ENCODE data around the gene LRRC26.

LRRC26 gene

GRCh38 chr9:137191245-137191644 lies 21.4 kb upstream of the LRRC26 start:
- no peak overlapping the region for H3K9ac ChIP-seq (ENCODE audit: low read depth in 1 of 2, low read length in 2 of 2)
- no peak overlapping the region for H3K27ac ChIP-seq (ENCODE audit: low read depth in 2 of 2, low read length in 2 of 2)

GRCh38 chr9:137190315-137190856 lies 20.5 kb upstream of the LRRC26 start:
- Histone ChIP-seq H3K4me3 (ENCODE audit: low read length in 2 of 2) (peak overlapping the region; percentile 84 to 97), H3K9ac (ENCODE audit: low read depth in 1 of 2, low read length in 2 of 2) (peak overlapping the region; percentile 86 to 88), H3K27me3 (ENCODE audit: control insufficient read depth in 2 of 2, insufficient read depth in 2 of 2, low read length in 2 of 2) (no peaks in the 10 kb centered on the region), H3K4me1 (ENCODE audit: control insufficient read depth in 2 of 2, insufficient read depth in 2 of 2, low read length in 2 of 2) (peaks cover 54 to 56% of the 10 kb centered on the region in 2 donors), H3K9me3 (ENCODE audit: control insufficient read depth in 2 of 2, low read length in 2 of 2) (no peaks in the 10 kb centered on the region), H3K36me3 (ENCODE audit: control insufficient read depth in 2 of 2, insufficient read depth in 2 of 2, low read length in 2 of 2) (peaks cover 34 to 42% of the 10 kb centered on the region in 2 donors), H3K27ac (ENCODE audit: low read depth in 2 of 2, low read length in 2 of 2) (peak overlapping the region; percentile 52 to 94)

More at GRCh38 chr9:137191245-137191644, 21.4 kb upstream of the LRRC26 start:
- H3K4me1 ChIP-seq (ENCODE audit: control insufficient read depth in 2 of 2, insufficient read depth in 2 of 2, low read length in 2 of 2), result peaks cover 57 to 64% of the 10 kb centered on the region in 2 donors
- no peaks in the 10 kb centered on the region for H3K9me3 ChIP-seq (ENCODE audit: control insufficient read depth in 2 of 2, low read length in 2 of 2)
- peaks cover 28 to 33% of the 10 kb centered on the region in 2 donors for H3K36me3 ChIP-seq (ENCODE audit: control insufficient read depth in 2 of 2, insufficient read depth in 2 of 2, low read length in 2 of 2)
- H3K4me3 ChIP-seq (ENCODE audit: low read length in 2 of 2), result no peak overlapping the region
- H3K27me3 ChIP-seq (ENCODE audit: control insufficient read depth in 2 of 2, insufficient read depth in 2 of 2, low read length in 2 of 2), result no peaks in the 10 kb centered on the region

- Histone ChIP-seq H3K9me3 (ENCODE audit: control insufficient read depth in 2 of 2, low read length in 2 of 2) (no peaks in the 10 kb centered on the region), H3K4me3 (ENCODE audit: low read length in 2 of 2) (peak overlapping the region; percentile 84 to 97), H3K27ac (ENCODE audit: low read depth in 2 of 2, low read length in 2 of 2) (peak overlapping the region; percentile 94 to 97), H3K9ac (ENCODE audit: low read depth in 1 of 2, low read length in 2 of 2) (peak overlapping the region; percentile 86 to 88), H3K4me1 (ENCODE audit: control insufficient read depth in 2 of 2, insufficient read depth in 2 of 2, low read length in 2 of 2) (peaks cover 47 to 48% of the 10 kb centered on the region in 2 donors), H3K36me3 (ENCODE audit: control insufficient read depth in 2 of 2, insufficient read depth in 2 of 2, low read length in 2 of 2) (peaks cover 38 to 44% of the 10 kb centered on the region in 2 donors), H3K27me3 (ENCODE audit: control insufficient read depth in 2 of 2, insufficient read depth in 2 of 2, low read length in 2 of 2) (no peaks in the 10 kb centered on the region)
Measured at GRCh38 chr9:137189297-137190295, 19.7 kb upstream of the LRRC26 start.

GRCh38 chr9:137188490-137189296 lies 18.8 kb upstream of the LRRC26 start, which contains the start of the genes ANAPC2 and SSNA1:
Gene ANAPC2, minus strand, starts transcription at chr9:137188560. Its CDS starts 28 bp downstream, at chr9:137188532.
Gene SSNA1, plus strand, starts transcription at chr9:137188676. Its CDS starts 51 bp downstream, at chr9:137188727.
- Histone ChIP-seq H3K9ac (ENCODE audit: low read depth in 1 of 2, low read length in 2 of 2) (peak within 1 kb of the TSS; percentile 86 to 91), H3K27me3 (ENCODE audit: control insufficient read depth in 2 of 2, insufficient read depth in 2 of 2, low read length in 2 of 2) (no peaks in the 10 kb centered on the region), H3K9me3 (ENCODE audit: control insufficient read depth in 2 of 2, low read length in 2 of 2) (no peaks in the 10 kb centered on the region), H3K4me1 (ENCODE audit: control insufficient read depth in 2 of 2, insufficient read depth in 2 of 2, low read length in 2 of 2) (peaks cover 41% of the 10 kb centered on the region in 2 donors), H3K36me3 (ENCODE audit: control insufficient read depth in 2 of 2, insufficient read depth in 2 of 2, low read length in 2 of 2) (peaks cover 44 to 51% of the 10 kb centered on the region in 2 donors), H3K4me3 (ENCODE audit: low read length in 2 of 2) (peak within 1 kb of the TSS; percentile 84 to 97), H3K27ac (ENCODE audit: low read depth in 2 of 2, low read length in 2 of 2) (peak within 1 kb of the TSS; percentile 94 to 97)

GRCh38 chr9:137188086-137188489 lies 18.2 kb upstream of the LRRC26 start:
- H3K4me1 ChIP-seq (ENCODE audit: control insufficient read depth in 2 of 2, insufficient read depth in 2 of 2, low read length in 2 of 2), result peaks cover 41% of the 10 kb centered on the region in 2 donors

GRCh38 chr9:137187386-137187785 lies 17.5 kb upstream of the LRRC26 start:
- H3K36me3 ChIP-seq (ENCODE audit: control insufficient read depth in 2 of 2, insufficient read depth in 2 of 2, low read length in 2 of 2), result peaks cover 54 to 60% of the 10 kb centered on the region in 2 donors
- H3K27me3 ChIP-seq (ENCODE audit: control insufficient read depth in 2 of 2, insufficient read depth in 2 of 2, low read length in 2 of 2), result no peaks in the 10 kb centered on the region
- peak overlapping the region in 1 of 2 donors; percentile 86 for H3K9ac ChIP-seq (ENCODE audit: low read depth in 1 of 2, low read length in 2 of 2)
- peaks cover 38 to 41% of the 10 kb centered on the region in 2 donors for H3K4me1 ChIP-seq (ENCODE audit: control insufficient read depth in 2 of 2, insufficient read depth in 2 of 2, low read length in 2 of 2)
- no peaks in the 10 kb centered on the region for H3K9me3 ChIP-seq (ENCODE audit: control insufficient read depth in 2 of 2, low read length in 2 of 2)
- peak overlapping the region; percentile 84 to 97 for H3K4me3 ChIP-seq (ENCODE audit: low read length in 2 of 2)
- H3K27ac ChIP-seq (ENCODE audit: low read depth in 2 of 2, low read length in 2 of 2), result no peak overlapping the region

More at GRCh38 chr9:137188086-137188489, 18.2 kb upstream of the LRRC26 start:
- H3K36me3 ChIP-seq (ENCODE audit: control insufficient read depth in 2 of 2, insufficient read depth in 2 of 2, low read length in 2 of 2), result peaks cover 48 to 56% of the 10 kb centered on the region in 2 donors
- H3K9me3 ChIP-seq (ENCODE audit: control insufficient read depth in 2 of 2, low read length in 2 of 2), result no peaks in the 10 kb centered on the region
- peak overlapping the region; percentile 84 to 97 for H3K4me3 ChIP-seq (ENCODE audit: low read length in 2 of 2)
- peak overlapping the region; percentile 94 to 97 for H3K27ac ChIP-seq (ENCODE audit: low read depth in 2 of 2, low read length in 2 of 2)
- peak overlapping the region; percentile 86 to 91 for H3K9ac ChIP-seq (ENCODE audit: low read depth in 1 of 2, low read length in 2 of 2)
- H3K27me3 ChIP-seq (ENCODE audit: control insufficient read depth in 2 of 2, insufficient read depth in 2 of 2, low read length in 2 of 2), result no peaks in the 10 kb centered on the region

- peaks cover 38 to 41% of the 10 kb centered on the region in 2 donors for H3K4me1 ChIP-seq (ENCODE audit: control insufficient read depth in 2 of 2, insufficient read depth in 2 of 2, low read length in 2 of 2)
- no peaks in the 10 kb centered on the region for H3K9me3 ChIP-seq (ENCODE audit: control insufficient read depth in 2 of 2, low read length in 2 of 2)
- peak overlapping the region in 1 of 2 donors; percentile 97 for H3K4me3 ChIP-seq (ENCODE audit: low read length in 2 of 2)
- no peaks in the 10 kb centered on the region for H3K27me3 ChIP-seq (ENCODE audit: control insufficient read depth in 2 of 2, insufficient read depth in 2 of 2, low read length in 2 of 2)
- no peak overlapping the region for H3K27ac ChIP-seq (ENCODE audit: low read depth in 2 of 2, low read length in 2 of 2)
- H3K36me3 ChIP-seq (ENCODE audit: control insufficient read depth in 2 of 2, insufficient read depth in 2 of 2, low read length in 2 of 2), result peaks cover 50 to 52% of the 10 kb centered on the region in 2 donors
- H3K9ac ChIP-seq (ENCODE audit: low read depth in 1 of 2, low read length in 2 of 2), result no peak overlapping the region
Measured at GRCh38 chr9:137186385-137186784, 16.5 kb upstream of the LRRC26 start.

- no peak overlapping the region for H3K4me3 ChIP-seq (ENCODE audit: low read length in 2 of 2)
- no peaks in the 10 kb centered on the region for H3K27me3 ChIP-seq (ENCODE audit: control insufficient read depth in 2 of 2, insufficient read depth in 2 of 2, low read length in 2 of 2)
- no peak overlapping the region for H3K9ac ChIP-seq (ENCODE audit: low read depth in 1 of 2, low read length in 2 of 2)
- no peak overlapping the region for H3K27ac ChIP-seq (ENCODE audit: low read depth in 2 of 2, low read length in 2 of 2)
- H3K36me3 ChIP-seq (ENCODE audit: control insufficient read depth in 2 of 2, insufficient read depth in 2 of 2, low read length in 2 of 2), result peaks cover 49 to 52% of the 10 kb centered on the region in 2 donors
- peaks cover 35 to 39% of the 10 kb centered on the region in 2 donors for H3K4me1 ChIP-seq (ENCODE audit: control insufficient read depth in 2 of 2, insufficient read depth in 2 of 2, low read length in 2 of 2)
- H3K9me3 ChIP-seq (ENCODE audit: control insufficient read depth in 2 of 2, low read length in 2 of 2), result no peaks in the 10 kb centered on the region
Measured at GRCh38 chr9:137185921-137186320, 16.1 kb upstream of the LRRC26 start.

- Histone ChIP-seq H3K36me3 (ENCODE audit: control insufficient read depth in 2 of 2, insufficient read depth in 2 of 2, low read length in 2 of 2) (peaks cover 50 to 52% of the 10 kb centered on the region in 2 donors), H3K9ac (ENCODE audit: low read depth in 1 of 2, low read length in 2 of 2) (no peak overlapping the region), H3K4me1 (ENCODE audit: control insufficient read depth in 2 of 2, insufficient read depth in 2 of 2, low read length in 2 of 2) (peaks cover 30 to 31% of the 10 kb centered on the region in 2 donors), H3K27me3 (ENCODE audit: control insufficient read depth in 2 of 2, insufficient read depth in 2 of 2, low read length in 2 of 2) (no peaks in the 10 kb centered on the region), H3K27ac (ENCODE audit: low read depth in 2 of 2, low read length in 2 of 2) (no peak overlapping the region), H3K9me3 (ENCODE audit: control insufficient read depth in 2 of 2, low read length in 2 of 2) (no peaks in the 10 kb centered on the region), H3K4me3 (ENCODE audit: low read length in 2 of 2) (no peak overlapping the region)
Measured at GRCh38 chr9:137184881-137185660, 15.2 kb upstream of the LRRC26 start.
